Measurements from ENCODE around the gene DPH7.
"Not testable (repeated sequence)": the region's sequence is repeated elsewhere in the genome, so short reads cannot be mapped to it uniquely, and the experiment has no call there.

DPH7 gene

DNA sequence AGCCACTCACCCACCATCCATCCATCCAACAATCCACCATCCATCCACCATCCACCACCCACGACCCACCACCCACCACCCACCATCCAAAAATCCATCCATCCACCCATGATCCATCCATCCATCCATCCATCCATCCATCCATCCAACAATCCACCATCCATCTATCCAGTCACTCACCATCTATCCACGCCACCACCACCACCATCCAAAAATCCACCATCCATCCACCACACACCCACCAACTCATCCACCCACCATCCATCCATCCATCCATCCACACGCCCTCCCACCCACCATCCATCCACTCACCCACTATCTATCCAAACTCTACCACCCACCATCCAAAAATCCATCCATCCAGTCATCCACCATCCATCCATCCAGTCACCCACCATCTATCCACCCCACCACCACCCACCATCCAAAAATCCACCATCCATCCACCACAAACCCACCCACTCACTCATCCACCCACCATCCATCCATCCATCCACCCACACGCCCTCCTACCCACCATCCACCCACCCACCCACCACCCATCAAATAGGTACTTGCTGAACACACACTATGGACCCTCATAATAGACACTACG is 9.0 kb downstream of the DPH7 start:
- no peaks in the 10 kb centered on the region for H3K4me1 ChIP-seq (ENCODE audit: control insufficient read depth, insufficient read depth, low read length)
- H3K9me3 ChIP-seq (ENCODE audit: control insufficient read depth, low read length) = no peaks in the 10 kb centered on the region
- H3K27me3 ChIP-seq (ENCODE audit: control insufficient read depth, insufficient read depth, low read length) = no peaks in the 10 kb centered on the region
- no peak overlapping the region for H3K9ac ChIP-seq (ENCODE audit: low read length)
- H3K4me3 ChIP-seq (ENCODE audit: low read length) = no peak overlapping the region
- H3K36me3 ChIP-seq (ENCODE audit: control insufficient read depth, insufficient read depth, low read length) = no peaks in the 10 kb centered on the region

DNA sequence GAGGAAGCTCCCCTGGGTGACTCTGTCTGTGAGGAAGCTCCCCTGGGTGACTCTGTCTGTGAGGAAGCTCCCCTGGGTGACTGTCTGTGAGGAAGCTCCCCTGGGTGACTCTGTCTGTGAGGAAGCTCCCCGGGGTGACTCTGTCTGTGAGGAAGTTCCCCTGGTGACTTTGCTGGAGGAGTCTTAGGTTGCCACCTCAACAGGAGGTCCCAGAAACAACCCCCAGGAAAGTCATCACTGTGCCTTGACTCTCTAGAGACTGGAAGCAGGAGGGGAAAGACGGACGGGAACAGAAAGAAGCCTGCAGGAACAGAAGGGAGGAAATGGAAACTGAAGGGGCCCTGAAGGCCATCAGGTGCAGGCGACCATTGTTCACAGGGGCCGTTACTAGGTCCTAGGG is 10.3 kb downstream of the DPH7 start:
- not testable (repeated sequence) for H3K9me3 ChIP-seq (ENCODE audit: control insufficient read depth, low read length)

DNA sequence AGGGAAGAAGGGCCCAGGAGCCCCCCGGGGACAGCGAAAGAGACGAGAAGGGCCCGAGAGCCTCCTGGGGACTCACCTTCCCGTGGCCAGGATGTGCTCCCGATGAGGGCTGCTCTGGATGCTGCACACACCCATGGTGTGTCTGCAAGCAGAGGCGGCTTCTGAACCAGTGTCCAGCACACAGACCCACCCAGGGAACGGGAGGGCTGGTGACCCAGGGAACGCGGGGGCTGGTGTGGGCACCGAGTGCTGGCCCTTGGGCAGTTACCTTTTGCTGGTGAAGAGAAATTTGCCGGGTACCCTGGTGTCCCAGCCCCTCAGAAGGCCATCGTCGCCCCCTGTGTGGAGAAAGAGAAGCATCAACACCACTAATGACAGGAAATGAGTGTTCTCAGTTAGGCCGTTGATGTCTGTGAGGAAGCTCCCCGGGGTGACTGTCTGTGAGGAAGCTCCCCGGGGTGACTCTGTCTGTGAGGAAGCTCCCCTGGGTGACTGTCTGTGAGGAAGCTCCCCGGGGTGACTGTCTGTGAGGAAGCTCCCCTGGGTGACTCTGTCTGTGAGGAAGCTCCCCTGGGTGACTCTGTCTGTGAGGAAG is 13.8 kb downstream of the DPH7 start:
- H3K4me1 ChIP-seq (ENCODE audit: control insufficient read depth, insufficient read depth, low read length) = no peaks in the 10 kb centered on the region
- no peak overlapping the region for H3K4me3 ChIP-seq (ENCODE audit: low read length)
- H3K9ac ChIP-seq (ENCODE audit: low read length) = no peak overlapping the region
- no peaks in the 10 kb centered on the region for H3K9me3 ChIP-seq (ENCODE audit: control insufficient read depth, low read length)
- no peaks in the 10 kb centered on the region for H3K27me3 ChIP-seq (ENCODE audit: control insufficient read depth, insufficient read depth, low read length)
- H3K36me3 ChIP-seq (ENCODE audit: control insufficient read depth, insufficient read depth, low read length) = no peaks in the 10 kb centered on the region

More for the DNA sequence above, 10.3 kb downstream of the DPH7 start:
- not testable (repeated sequence) for H3K4me3 ChIP-seq (ENCODE audit: low read length); H3K36me3 ChIP-seq (ENCODE audit: control insufficient read depth, insufficient read depth, low read length); H3K27me3 ChIP-seq (ENCODE audit: control insufficient read depth, insufficient read depth, low read length); H3K9ac ChIP-seq (ENCODE audit: low read length); H3K4me1 ChIP-seq (ENCODE audit: control insufficient read depth, insufficient read depth, low read length)

DNA sequence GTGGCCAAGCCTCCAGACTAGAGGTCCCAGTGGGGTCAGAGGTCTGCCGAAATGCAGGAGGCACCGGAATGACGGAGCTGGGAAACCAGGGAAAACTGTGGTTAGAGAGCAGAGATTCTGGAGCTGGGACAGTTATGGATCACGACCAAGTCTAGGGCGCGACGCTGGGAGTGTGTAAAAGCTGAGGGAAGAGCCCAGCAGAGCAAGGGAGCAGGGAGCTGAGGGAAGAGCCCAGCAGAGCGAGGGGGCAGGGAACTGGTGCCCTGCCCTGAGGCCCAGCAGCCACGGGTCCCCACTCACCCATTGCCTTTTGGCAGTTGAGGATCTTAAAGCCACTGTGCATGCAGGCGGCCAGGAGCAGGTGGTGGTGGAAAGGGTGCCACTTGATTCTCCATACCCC is 14.6 kb downstream of the DPH7 start:
- no peak overlapping the region for H3K9ac ChIP-seq (ENCODE audit: low read length)
- no peaks in the 10 kb centered on the region for H3K9me3 ChIP-seq (ENCODE audit: control insufficient read depth, low read length)
- no peaks in the 10 kb centered on the region for H3K4me1 ChIP-seq (ENCODE audit: control insufficient read depth, insufficient read depth, low read length)
- no peaks in the 10 kb centered on the region for H3K27me3 ChIP-seq (ENCODE audit: control insufficient read depth, insufficient read depth, low read length)
- no peaks in the 10 kb centered on the region for H3K36me3 ChIP-seq (ENCODE audit: control insufficient read depth, insufficient read depth, low read length)
- H3K4me3 ChIP-seq (ENCODE audit: low read length) = no peak overlapping the region

DNA sequence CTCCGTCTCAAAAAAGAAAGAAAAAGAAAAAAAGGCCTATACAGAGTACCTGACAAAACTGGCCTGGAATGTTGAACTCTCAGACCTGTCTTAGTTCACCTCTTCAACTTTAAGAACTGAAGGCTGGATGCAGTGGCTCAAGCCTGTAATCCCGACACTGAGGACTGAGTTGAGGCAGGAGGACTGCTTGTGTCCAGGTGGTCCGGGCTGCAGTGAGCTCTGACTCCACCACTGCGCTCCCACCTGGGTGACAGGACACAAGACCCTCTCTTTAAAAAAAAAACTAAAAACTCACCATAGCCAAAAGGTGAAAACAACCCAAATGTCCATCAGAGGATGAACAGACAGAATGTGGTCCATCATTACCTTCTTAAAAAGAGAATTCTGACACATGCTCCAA is 20.6 kb downstream of the DPH7 start:
- Histone ChIP-seq H3K4me3 (ENCODE audit: low read length) (no peak overlapping the region), H3K27me3 (ENCODE audit: control insufficient read depth, insufficient read depth, low read length) (no peaks in the 10 kb centered on the region), H3K9me3 (ENCODE audit: control insufficient read depth, low read length) (no peaks in the 10 kb centered on the region), H3K4me1 (ENCODE audit: control insufficient read depth, insufficient read depth, low read length) (no peaks in the 10 kb centered on the region), H3K36me3 (ENCODE audit: control insufficient read depth, insufficient read depth, low read length) (no peaks in the 10 kb centered on the region), H3K9ac (ENCODE audit: low read length) (no peak overlapping the region)

DNA sequence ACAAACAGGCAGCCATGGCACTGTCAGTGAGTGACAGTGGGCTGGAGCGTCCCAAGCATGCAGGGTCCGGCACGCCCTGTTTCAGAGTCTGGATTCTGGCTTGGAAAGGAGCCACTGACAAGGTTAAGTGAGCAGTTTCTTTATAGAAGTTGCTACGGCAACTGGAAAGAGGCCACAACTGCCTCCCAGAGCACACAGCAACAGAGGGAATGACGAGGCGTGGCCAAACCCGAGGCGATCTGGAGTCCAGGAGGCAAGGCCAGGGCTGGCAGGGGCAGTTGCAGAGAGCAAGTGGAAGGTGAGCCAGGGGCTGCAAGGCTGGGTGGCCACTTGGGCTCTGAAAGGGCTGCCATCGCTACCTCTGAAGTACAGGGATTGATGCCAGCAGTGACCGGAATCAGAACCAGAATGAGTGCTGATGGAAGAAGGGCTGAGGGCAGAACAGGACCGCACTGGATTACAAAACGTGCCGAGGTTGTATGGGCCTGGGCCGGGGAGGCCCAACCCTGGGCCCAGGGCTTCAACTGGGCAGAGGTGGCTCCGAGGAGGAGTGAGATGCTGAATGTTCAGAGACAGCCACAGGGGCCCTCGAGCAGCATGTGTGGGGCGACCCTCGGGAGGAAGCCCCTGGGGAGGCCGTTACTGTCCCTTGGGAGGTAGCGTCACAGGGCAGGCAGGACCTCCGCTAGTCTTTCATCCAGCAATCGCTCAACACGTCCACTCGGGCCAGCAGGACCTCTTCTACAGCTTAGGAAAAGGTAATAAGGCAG is 22.5 kb downstream of the DPH7 start:
- Histone ChIP-seq H3K4me1 (ENCODE audit: control insufficient read depth, insufficient read depth, low read length) (peaks cover 6% of the 10 kb centered on the region), H3K36me3 (ENCODE audit: control insufficient read depth, insufficient read depth, low read length) (no peaks in the 10 kb centered on the region), H3K9me3 (ENCODE audit: control insufficient read depth, low read length) (no peaks in the 10 kb centered on the region), H3K9ac (ENCODE audit: low read length) (no peak overlapping the region), H3K4me3 (ENCODE audit: low read length) (no peak overlapping the region), H3K27me3 (ENCODE audit: control insufficient read depth, insufficient read depth, low read length) (no peaks in the 10 kb centered on the region)

DNA sequence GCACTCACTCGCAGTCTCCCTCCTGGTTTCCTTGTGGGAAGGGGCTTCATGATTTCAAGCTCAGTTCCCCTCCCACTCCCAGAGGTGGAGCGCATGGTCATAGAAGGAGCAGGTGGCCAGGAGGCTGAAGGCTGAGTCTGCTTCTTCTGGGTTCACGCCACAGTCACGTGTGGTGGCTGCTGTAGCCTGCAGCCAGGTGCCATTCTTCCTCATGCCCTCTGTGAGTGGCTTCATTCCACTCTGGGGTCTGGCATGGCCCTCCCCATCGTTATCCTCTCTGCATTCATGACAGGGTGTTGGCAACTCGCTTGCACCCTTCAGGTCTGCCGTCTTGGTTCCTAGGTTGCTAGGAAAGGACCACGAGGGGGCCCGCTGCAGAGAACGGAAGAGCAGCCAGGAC is 23.5 kb downstream of the DPH7 start:
- H3K36me3 ChIP-seq (ENCODE audit: control insufficient read depth, insufficient read depth, low read length) = no peaks in the 10 kb centered on the region
- no peak overlapping the region for H3K4me3 ChIP-seq (ENCODE audit: low read length)
- no peaks in the 10 kb centered on the region for H3K9me3 ChIP-seq (ENCODE audit: control insufficient read depth, low read length)
- peaks cover 8% of the 10 kb centered on the region for H3K4me1 ChIP-seq (ENCODE audit: control insufficient read depth, insufficient read depth, low read length)
- H3K27me3 ChIP-seq (ENCODE audit: control insufficient read depth, insufficient read depth, low read length) = no peaks in the 10 kb centered on the region
- H3K9ac ChIP-seq (ENCODE audit: low read length) = no peak overlapping the region

DNA sequence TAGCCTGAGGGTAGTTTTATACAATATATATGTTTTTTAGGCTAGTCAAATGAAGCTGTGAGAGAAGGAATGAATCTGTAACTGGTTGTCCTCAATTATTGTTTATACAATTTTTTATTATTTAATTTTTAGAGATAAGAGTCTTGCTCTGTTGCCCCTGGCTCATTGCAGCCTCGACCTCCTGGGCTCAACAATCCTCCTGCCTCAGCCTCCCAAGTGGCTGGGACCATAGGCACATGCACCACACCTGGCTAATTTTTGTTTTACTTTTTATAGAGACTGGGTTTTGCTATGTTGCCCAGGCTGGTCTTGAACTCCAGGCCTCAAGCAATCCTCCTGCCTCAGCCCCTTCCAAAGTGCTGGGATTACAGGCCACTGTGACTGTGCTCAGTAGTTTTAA is 24.4 kb downstream of the DPH7 start:
- Histone ChIP-seq H3K27me3 (ENCODE audit: control insufficient read depth, insufficient read depth, low read length) (no peaks in the 10 kb centered on the region), H3K9me3 (ENCODE audit: control insufficient read depth, low read length) (no peaks in the 10 kb centered on the region), H3K4me1 (ENCODE audit: control insufficient read depth, insufficient read depth, low read length) (peaks cover 13% of the 10 kb centered on the region), H3K36me3 (ENCODE audit: control insufficient read depth, insufficient read depth, low read length) (no peaks in the 10 kb centered on the region), H3K9ac (ENCODE audit: low read length) (no peak overlapping the region), H3K4me3 (ENCODE audit: low read length) (no peak overlapping the region)

DNA sequence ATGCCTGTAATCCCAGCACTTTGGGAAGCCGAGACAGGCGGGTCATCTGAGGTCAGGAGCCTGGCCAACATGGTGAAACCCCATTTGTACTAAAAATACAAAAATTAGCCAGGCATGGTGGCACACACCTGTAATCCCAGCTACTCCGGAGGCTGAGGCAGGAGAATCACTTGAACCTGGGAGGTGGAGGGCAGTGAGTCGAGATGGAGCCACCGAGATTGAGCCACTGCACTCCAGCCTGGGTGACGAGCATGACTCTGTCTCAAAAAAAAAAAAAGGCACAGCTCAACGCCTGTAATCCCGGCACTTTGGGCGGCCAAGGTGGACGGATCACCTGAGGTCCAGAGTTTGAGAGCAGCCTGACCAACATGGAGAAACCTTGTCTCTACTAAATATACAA is 25.1 kb downstream of the DPH7 start:
- not testable (repeated sequence) for H3K9ac ChIP-seq (ENCODE audit: low read length); H3K27me3 ChIP-seq (ENCODE audit: control insufficient read depth, insufficient read depth, low read length); H3K36me3 ChIP-seq (ENCODE audit: control insufficient read depth, insufficient read depth, low read length); H3K9me3 ChIP-seq (ENCODE audit: control insufficient read depth, low read length); H3K4me3 ChIP-seq (ENCODE audit: low read length)
- H3K4me1 ChIP-seq (ENCODE audit: control insufficient read depth, insufficient read depth, low read length) = peaks cover 13% of the 10 kb centered on the region

DNA sequence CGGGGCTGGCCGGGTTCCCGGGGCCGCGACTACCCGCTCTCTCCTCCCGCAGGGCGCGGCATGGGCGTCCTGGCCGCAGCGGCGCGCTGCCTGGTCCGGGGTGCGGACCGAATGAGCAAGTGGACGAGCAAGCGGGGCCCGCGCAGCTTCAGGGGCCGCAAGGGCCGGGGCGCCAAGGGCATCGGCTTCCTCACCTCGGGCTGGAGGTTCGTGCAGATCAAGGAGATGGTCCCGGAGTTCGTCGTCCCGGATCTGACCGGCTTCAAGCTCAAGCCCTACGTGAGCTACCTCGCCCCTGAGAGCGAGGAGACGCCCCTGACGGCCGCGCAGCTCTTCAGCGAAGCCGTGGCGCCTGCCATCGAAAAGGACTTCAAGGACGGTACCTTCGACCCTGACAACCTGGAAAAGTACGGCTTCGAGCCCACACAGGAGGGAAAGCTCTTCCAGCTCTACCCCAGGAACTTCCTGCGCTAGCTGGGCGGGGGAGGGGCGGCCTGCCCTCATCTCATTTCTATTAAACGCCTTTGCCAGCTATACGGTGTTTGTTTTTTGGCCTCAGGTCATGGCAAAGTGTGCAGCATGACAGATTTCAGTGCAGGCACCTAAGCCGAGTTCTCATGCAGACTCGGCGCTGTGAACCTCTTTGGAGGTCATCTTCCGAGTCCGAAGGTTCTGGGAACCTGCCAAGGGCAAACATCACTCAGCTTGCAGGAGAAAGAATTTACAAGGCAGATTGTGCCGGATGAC is 26.5 kb downstream of the DPH7 start:
- no peaks in the 10 kb centered on the region for H3K36me3 ChIP-seq (ENCODE audit: control insufficient read depth, insufficient read depth, low read length)
- peaks cover 13% of the 10 kb centered on the region for H3K4me1 ChIP-seq (ENCODE audit: control insufficient read depth, insufficient read depth, low read length)
- no peaks in the 10 kb centered on the region for H3K27me3 ChIP-seq (ENCODE audit: control insufficient read depth, insufficient read depth, low read length)
- H3K9ac ChIP-seq (ENCODE audit: low read length) = peak overlapping the region; percentile 58
- peak overlapping the region; percentile 60 for H3K4me3 ChIP-seq (ENCODE audit: low read length)
- H3K9me3 ChIP-seq (ENCODE audit: control insufficient read depth, low read length) = no peaks in the 10 kb centered on the region

DNA sequence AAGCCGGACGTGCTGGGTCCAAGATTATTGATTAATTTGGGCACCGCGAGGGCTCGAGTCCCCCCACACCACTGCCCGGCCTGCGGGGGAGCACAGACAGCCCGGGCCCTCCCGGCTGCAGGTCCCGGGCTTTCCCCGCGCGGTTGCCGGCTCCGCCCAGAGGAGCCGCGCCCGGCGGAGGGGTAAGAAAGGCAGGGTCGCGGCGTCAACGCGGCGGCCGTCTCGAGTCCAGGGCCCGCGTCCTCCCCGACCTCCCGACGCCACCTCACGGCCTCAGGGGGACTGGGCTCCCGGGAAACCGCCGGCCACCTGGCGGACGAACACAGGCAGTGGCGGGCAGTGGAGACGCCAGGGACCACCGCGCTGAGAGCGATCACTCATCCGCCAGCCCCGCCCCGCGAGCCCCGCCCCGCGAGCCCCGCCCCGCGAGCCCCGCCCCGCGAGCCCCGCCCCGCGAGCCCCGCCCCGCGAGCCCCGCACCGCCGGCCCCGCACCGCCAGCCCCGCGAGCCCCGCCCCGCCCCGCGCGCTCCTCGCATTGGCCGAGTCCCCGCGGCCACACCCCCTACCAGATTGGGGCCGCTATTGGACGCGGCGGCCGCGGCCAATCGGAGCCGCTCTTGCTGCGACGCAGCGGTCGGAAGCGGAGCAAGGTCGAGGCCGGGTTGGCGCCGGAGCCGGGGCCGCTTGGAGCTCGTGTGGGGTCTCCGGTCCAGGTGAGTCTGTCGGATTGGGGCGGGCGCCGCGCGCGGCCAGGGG is 27.3 kb downstream of the DPH7 start, which contains the start of gene MRPL41:
Gene MRPL41, plus strand, starts transcription at position 616 of the 758 bp plus-strand sequence. CDS start 203 bp downstream, outside the sequence.
- Histone ChIP-seq H3K9me3 (ENCODE audit: control insufficient read depth, low read length) (no peaks in the 10 kb centered on the region), H3K4me1 (ENCODE audit: control insufficient read depth, insufficient read depth, low read length) (peaks cover 13% of the 10 kb centered on the region), H3K27me3 (ENCODE audit: control insufficient read depth, insufficient read depth, low read length) (no peaks in the 10 kb centered on the region), H3K36me3 (ENCODE audit: control insufficient read depth, insufficient read depth, low read length) (no peaks in the 10 kb centered on the region), H3K4me3 (ENCODE audit: low read length) (peak within 1 kb of the TSS; percentile 60), H3K9ac (ENCODE audit: low read length) (peak within 1 kb of the TSS; percentile 59)
